Stimulated activated CD8-positive, alpha-beta memory T cell treated with anti-CD3 and anti-CD28 coated beads, Interleukin-4, amount 100 ng/mL, for 4 hours (primary cell): ENCODE results near the gene APOBEC3G.

Experiments used
- DNase-seq, 2 donors: peaks; one replicate each; pipeline ENCODE4 v3.0.0-alpha.2; 2020; ENCODE audit warnings: low read depth in 2 of 2, low spot score in 1 of 2

Gene APOBEC3G

GRCh38 chr22:39120983-39121382, 43.9 kb downstream of the APOBEC3G start:
- DNase-seq = no peak

- no peak for DNase-seq
Observed at GRCh38 chr22:39122772-39123470, 45.8 kb downstream of the APOBEC3G start.

GRCh38 chr22:39123751-39124581, 46.9 kb downstream of the APOBEC3G start:
- no peak for DNase-seq

- no peak for DNase-seq
Observed at GRCh38 chr22:39125622-39126021, 48.5 kb downstream of the APOBEC3G start.

- no peak for DNase-seq
Observed at GRCh38 chr22:39128508-39128907, 51.4 kb downstream of the APOBEC3G start.

GRCh38 chr22:39129081-39129480, 52.0 kb downstream of the APOBEC3G start:
- DNase-seq = no peak

GRCh38 chr22:39129746-39130145, 52.7 kb downstream of the APOBEC3G start:
- DNase-seq = no peak

GRCh38 chr22:39130152-39130704, 53.2 kb downstream of the APOBEC3G start:
- DNase-seq = no peak

GRCh38 chr22:39130892-39131855, 54.1 kb downstream of the APOBEC3G start:
- no peak for DNase-seq

GRCh38 chr22:39132281-39132680, 55.2 kb downstream of the APOBEC3G start:
- no peak for DNase-seq

- no peak for DNase-seq
Observed at GRCh38 chr22:39132871-39133524, 55.9 kb downstream of the APOBEC3G start.

GRCh38 chr22:39133871-39134270, 56.8 kb downstream of the APOBEC3G start:
- DNase-seq = no peak

- no peak for DNase-seq
Observed at GRCh38 chr22:39134366-39135091, 57.5 kb downstream of the APOBEC3G start.

- no peak for DNase-seq
Observed at GRCh38 chr22:39135092-39135896, 58.2 kb downstream of the APOBEC3G start.

- no peak for DNase-seq
Observed at GRCh38 chr22:39136317-39136716, 59.2 kb downstream of the APOBEC3G start.
